Neutrophil (primary cell): ENCODE results near the gene LSM3.

Experiments used
- H3K27ac ChIP-seq: fragments of 200-600 bp; sonication (generic); 2 replicates; pipeline ENCODE4 v1.5.1; 2016; ENCODE audit warnings: mild to moderate bottlenecking, moderate library complexity
- H3K27me3 ChIP-seq: fragments of 200-600 bp; sonication (generic); 2 replicates; pipeline ENCODE4 v1.6.0; 2016; ENCODE audit warnings: mild to moderate bottlenecking
- H3K36me3 ChIP-seq: fragments of 200-600 bp; sonication (generic); 2 replicates; pipeline ENCODE4 v1.5.1; 2017
- H3K4me1 ChIP-seq, 2 experiments: fragments of 200-600 bp in 1 of 2; sonication (generic) in 1 of 2; 1 replicate in 1 of 2; 2 replicates in 1 of 2; pipeline versions ENCODE4 v1.5.1 to v1.6.1; 2013 to 2016; ENCODE audit warnings: low read depth in 1 of 2, low read length in 1 of 2, mild to moderate bottlenecking in 1 of 2, moderate library complexity in 1 of 2; ENCODE audit not compliant: control insufficient read depth in 1 of 2, insufficient read depth in 1 of 2
- H3K4me3 ChIP-seq, 2 experiments: fragments of 200-600 bp in 1 of 2; sonication (generic) in 1 of 2; 1 replicate in 1 of 2; 2 replicates in 1 of 2; pipeline ENCODE4 v1.5.1; 2013 to 2016; ENCODE audit warnings: low read depth in 1 of 2, low read length in 1 of 2, mild to moderate bottlenecking in 1 of 2, moderate library complexity in 1 of 2
- H3K9me3 ChIP-seq: fragments of 200-600 bp; sonication (generic); 2 replicates; pipeline ENCODE4 v1.5.1; 2016
- TF ChIP-seq, protein P1 (sequence below): fragments of 200-600 bp; sonication (generic); IDR thresholded peaks from 2 replicates; pipeline ENCODE4 v1.5.1; 2016; ENCODE audit warnings: antibody characterized with exemption

The LSM3 gene

DNA sequence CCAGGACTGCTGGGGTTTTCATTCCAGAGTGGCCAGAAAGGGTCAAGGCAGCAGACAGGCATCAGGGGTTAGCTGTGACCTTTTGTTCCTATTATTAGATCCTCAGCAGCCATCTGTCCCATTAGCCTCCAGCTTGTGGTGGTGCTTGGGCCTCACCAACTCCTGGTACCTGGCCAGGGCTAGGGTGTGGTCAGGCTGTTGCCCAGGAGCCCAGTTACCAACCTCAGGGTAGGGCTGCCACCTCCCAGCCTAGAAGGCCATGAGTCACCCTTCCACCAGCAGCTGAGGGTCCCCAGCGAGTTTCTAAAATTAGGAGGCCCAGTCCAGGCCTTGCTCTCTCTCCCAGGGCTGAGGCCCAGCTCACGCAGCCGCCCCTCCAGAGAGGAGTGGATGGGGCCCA is 41.6 kb upstream of the LSM3 start:
- no peak overlapping the region for H3K4me3 ChIP-seq
- no peaks in the 10 kb centered on the region for H3K4me1 ChIP-seq
- TF ChIP-seq, protein P1, sequence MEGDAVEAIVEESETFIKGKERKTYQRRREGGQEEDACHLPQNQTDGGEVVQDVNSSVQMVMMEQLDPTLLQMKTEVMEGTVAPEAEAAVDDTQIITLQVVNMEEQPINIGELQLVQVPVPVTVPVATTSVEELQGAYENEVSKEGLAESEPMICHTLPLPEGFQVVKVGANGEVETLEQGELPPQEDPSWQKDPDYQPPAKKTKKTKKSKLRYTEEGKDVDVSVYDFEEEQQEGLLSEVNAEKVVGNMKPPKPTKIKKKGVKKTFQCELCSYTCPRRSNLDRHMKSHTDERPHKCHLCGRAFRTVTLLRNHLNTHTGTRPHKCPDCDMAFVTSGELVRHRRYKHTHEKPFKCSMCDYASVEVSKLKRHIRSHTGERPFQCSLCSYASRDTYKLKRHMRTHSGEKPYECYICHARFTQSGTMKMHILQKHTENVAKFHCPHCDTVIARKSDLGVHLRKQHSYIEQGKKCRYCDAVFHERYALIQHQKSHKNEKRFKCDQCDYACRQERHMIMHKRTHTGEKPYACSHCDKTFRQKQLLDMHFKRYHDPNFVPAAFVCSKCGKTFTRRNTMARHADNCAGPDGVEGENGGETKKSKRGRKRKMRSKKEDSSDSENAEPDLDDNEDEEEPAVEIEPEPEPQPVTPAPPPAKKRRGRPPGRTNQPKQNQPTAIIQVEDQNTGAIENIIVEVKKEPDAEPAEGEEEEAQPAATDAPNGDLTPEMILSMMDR: no peak
- no peaks in the 10 kb centered on the region for H3K27me3 ChIP-seq
- no peak overlapping the region for H3K27ac ChIP-seq
- H3K9me3 ChIP-seq: no peaks in the 10 kb centered on the region
- peaks cover 100% of the 10 kb centered on the region for H3K36me3 ChIP-seq

DNA sequence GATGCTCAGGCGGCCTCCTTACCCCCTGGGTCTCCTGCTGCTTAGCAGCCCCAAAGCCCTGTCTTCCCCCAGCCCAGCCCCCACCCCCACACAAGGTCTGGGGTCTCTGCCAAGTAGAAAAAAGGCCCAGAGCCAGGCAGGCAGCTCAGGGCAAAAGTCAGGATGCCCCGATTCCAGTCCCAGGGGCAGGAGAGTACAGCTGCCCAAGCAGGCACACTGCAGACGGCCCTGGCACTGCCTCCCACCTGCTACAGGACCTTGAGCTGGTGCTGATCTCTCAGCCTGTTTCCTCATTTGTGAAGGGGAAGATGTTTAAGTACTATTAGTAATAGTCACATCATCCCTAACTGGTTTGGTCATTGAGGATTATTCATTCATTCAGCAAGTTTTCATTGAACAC is 41.2 kb upstream of the LSM3 start:
- TF ChIP-seq, protein P1: no peak
- Histone ChIP-seq H3K4me1 (peaks cover under 1 to 4% of the 10 kb centered on the region in 2 experiments), H3K27me3 (no peaks in the 10 kb centered on the region), H3K9me3 (no peaks in the 10 kb centered on the region), H3K36me3 (peaks cover 100% of the 10 kb centered on the region), H3K27ac (no peak overlapping the region), H3K4me3 (no peak overlapping the region)

- Histone ChIP-seq H3K36me3 (peaks cover 95% of the 10 kb centered on the region), H3K27ac (peak overlapping the region; percentile 11), H3K4me3 (no peak overlapping the region)
These were observed 40.3 kb upstream of the LSM3 start for GRCh38 chr3:14138109-14138877.

GRCh38 chr3:14138878-14139655 is 39.5 kb upstream of the LSM3 start:
- Histone ChIP-seq H3K4me3 (no peak overlapping the region), H3K27me3 (no peaks in the 10 kb centered on the region), H3K27ac (peak overlapping the region; percentile 11), H3K4me1 (peaks cover 16 to 20% of the 10 kb centered on the region in 2 experiments), H3K36me3 (peaks cover 87% of the 10 kb centered on the region), H3K9me3 (no peaks in the 10 kb centered on the region)
- TF ChIP-seq, protein P1: no peak

More at GRCh38 chr3:14138109-14138877, 40.3 kb upstream of the LSM3 start:
- TF ChIP-seq, protein P1: no peak
- Histone ChIP-seq H3K9me3 (no peaks in the 10 kb centered on the region), H3K27me3 (no peaks in the 10 kb centered on the region), H3K4me1 (peaks cover 9 to 13% of the 10 kb centered on the region in 2 experiments)

DNA sequence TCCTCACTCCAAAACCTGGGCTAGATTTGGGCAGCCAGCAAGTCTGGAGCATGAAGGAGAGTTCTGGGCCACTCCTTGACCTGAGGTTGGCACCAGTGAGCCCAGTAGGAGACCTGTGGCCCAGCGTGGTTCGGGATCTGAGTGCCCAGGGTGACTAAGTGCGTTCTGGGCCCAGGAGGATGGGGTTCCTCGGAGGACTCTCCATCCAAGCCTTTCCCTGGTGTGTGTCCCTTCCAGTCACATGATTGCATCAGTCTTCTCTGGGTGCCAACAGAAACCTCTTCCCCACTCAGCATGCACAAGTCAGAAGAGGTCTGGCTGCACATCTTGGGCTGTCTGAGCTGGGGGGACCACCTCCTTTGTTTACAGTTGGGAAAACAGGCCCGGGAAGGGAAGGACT is 38.8 kb upstream of the LSM3 start:
- Histone ChIP-seq H3K27me3 (no peaks in the 10 kb centered on the region), H3K9me3 (no peaks in the 10 kb centered on the region), H3K27ac (peak overlapping the region; percentile 6), H3K36me3 (peaks cover 80% of the 10 kb centered on the region), H3K4me1 (peaks cover 23 to 24% of the 10 kb centered on the region in 2 experiments), H3K4me3 (no peak overlapping the region)
- TF ChIP-seq, protein P1: no peak
